ENCODE measurements around the gene CEP70. TPM values are rescaled to one million over a fixed set of nuclear protein-coding genes. Genes with fewer than 3 reads are reported as not detected.
"Not testable (repeated sequence)": the region's sequence is repeated elsewhere in the genome, so short reads cannot be mapped to it uniquely, and the experiment has no call there.

CEP70 gene
- total RNA-seq: 40.7 TPM

- H3K9me3 ChIP-seq (ENCODE audit: low read depth, low read length): no peaks in the 10 kb centered on the region
- H3K4me1 ChIP-seq (ENCODE audit: insufficient read depth, low read length): peaks cover 10% of the 10 kb centered on the region
- H3K27me3 ChIP-seq (ENCODE audit: insufficient read depth, low read length): no peaks in the 10 kb centered on the region
- peak within 1 kb of the TSS; percentile 66 for H3K4me3 ChIP-seq (ENCODE audit: low read length)
Measured at GRCh38 chr3:138594150-138594934, at the start of gene CEP70. CEP70 (minus strand) TSS chr3:138594260; CDS start chr3:138572927, 21,333 bp downstream.

GRCh38 chr3:138642927-138643253, 48.8 kb upstream of the CEP70 start:
- no peaks in the 10 kb centered on the region for H3K4me1 ChIP-seq (ENCODE audit: insufficient read depth, low read length)
- H3K27me3 ChIP-seq (ENCODE audit: insufficient read depth, low read length): no peaks in the 10 kb centered on the region
- H3K4me3 ChIP-seq (ENCODE audit: low read length): no peak overlapping the region
- H3K9me3 ChIP-seq (ENCODE audit: low read depth, low read length): peaks cover 35% of the 10 kb centered on the region

- no peak overlapping the region for H3K4me3 ChIP-seq (ENCODE audit: low read length)
- H3K27me3 ChIP-seq (ENCODE audit: insufficient read depth, low read length): no peaks in the 10 kb centered on the region
- peaks cover 35% of the 10 kb centered on the region for H3K9me3 ChIP-seq (ENCODE audit: low read depth, low read length)
- H3K4me1 ChIP-seq (ENCODE audit: insufficient read depth, low read length): no peaks in the 10 kb centered on the region
Measured at GRCh38 chr3:138642226-138642926, 48.3 kb upstream of the CEP70 start.

DNA sequence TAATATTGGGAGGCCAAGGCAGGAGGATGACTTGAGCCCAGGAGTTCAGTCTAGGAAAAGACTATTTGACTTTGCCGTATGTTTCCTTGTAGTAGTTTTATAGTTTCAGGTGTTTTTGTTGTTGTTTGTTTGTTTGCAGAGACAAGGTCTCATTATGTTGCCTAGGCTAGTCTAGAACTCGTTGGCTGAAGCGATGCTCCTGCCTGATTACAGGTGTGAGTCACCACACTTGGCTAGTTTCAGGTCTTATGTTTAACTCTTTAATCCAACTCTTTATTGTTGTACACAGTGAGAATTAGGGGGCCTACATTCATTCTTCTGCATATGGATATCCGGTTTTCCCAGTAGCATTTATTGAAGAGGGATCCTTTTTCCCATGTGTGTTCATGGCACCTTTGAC, 46.5 kb upstream of the CEP70 start:
- no peaks in the 10 kb centered on the region for H3K27me3 ChIP-seq (ENCODE audit: insufficient read depth, low read length)
- H3K4me3 ChIP-seq (ENCODE audit: low read length): no peak overlapping the region
- H3K9me3 ChIP-seq (ENCODE audit: low read depth, low read length): peaks cover 24% of the 10 kb centered on the region
- H3K4me1 ChIP-seq (ENCODE audit: insufficient read depth, low read length): no peaks in the 10 kb centered on the region

DNA sequence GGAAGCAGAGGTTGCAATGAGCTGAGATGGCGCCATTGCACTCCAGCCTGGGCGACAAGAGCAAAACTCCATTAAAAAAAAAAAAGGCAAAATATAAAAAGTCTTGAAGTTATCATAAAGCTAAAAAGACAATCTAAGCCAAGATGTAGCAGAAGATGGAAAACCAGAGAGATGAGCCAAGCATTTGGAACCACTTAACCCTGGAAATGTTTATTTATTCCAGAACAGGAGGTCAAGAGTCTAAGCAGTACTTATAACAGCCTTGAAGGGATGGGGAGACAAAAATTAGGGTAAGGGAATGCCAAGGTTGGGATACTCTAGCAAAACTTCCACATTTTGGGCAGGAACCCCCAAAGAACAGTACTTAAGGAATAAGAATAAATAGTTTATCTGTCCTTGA, 44.6 kb upstream of the CEP70 start:
- Histone ChIP-seq H3K27me3 (ENCODE audit: insufficient read depth, low read length) (no peaks in the 10 kb centered on the region), H3K4me1 (ENCODE audit: insufficient read depth, low read length) (no peaks in the 10 kb centered on the region), H3K4me3 (ENCODE audit: low read length) (no peak overlapping the region), H3K9me3 (ENCODE audit: low read depth, low read length) (peaks cover 10% of the 10 kb centered on the region)

GRCh38 chr3:138629526-138629925, 35.5 kb upstream of the CEP70 start:
- no peak overlapping the region for H3K4me3 ChIP-seq (ENCODE audit: low read length)
- no peaks in the 10 kb centered on the region for H3K4me1 ChIP-seq (ENCODE audit: insufficient read depth, low read length)
- no peaks in the 10 kb centered on the region for H3K9me3 ChIP-seq (ENCODE audit: low read depth, low read length)
- no peaks in the 10 kb centered on the region for H3K27me3 ChIP-seq (ENCODE audit: insufficient read depth, low read length)

GRCh38 chr3:138625707-138626365, 31.8 kb upstream of the CEP70 start:
- Histone ChIP-seq H3K4me3 (ENCODE audit: low read length) (no peak overlapping the region), H3K9me3 (ENCODE audit: low read depth, low read length) (no peaks in the 10 kb centered on the region), H3K4me1 (ENCODE audit: insufficient read depth, low read length) (no peaks in the 10 kb centered on the region), H3K27me3 (ENCODE audit: insufficient read depth, low read length) (no peaks in the 10 kb centered on the region)

DNA sequence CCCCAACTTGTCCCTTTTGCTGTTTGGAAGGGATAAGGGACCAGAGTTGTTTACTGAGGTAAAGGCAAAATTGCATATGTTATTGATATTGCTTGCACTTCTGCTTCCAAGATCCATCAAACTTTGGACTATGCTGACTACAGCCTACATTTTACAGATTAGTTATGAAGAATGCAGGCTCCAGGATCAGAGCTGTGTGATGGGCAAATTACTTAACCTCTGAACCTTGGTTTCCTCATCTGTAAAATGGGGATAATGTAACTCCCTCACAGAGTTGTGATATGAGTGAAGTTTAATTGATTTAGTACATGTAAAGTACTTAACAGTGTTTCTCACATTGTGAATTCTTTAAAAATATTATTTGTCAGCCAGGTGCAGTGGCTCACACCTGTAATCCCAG, 30.5 kb upstream of the CEP70 start:
- Histone ChIP-seq H3K27me3 (ENCODE audit: insufficient read depth, low read length) (no peaks in the 10 kb centered on the region), H3K9me3 (ENCODE audit: low read depth, low read length) (no peaks in the 10 kb centered on the region), H3K4me1 (ENCODE audit: insufficient read depth, low read length) (no peaks in the 10 kb centered on the region), H3K4me3 (ENCODE audit: low read length) (no peak overlapping the region)

DNA sequence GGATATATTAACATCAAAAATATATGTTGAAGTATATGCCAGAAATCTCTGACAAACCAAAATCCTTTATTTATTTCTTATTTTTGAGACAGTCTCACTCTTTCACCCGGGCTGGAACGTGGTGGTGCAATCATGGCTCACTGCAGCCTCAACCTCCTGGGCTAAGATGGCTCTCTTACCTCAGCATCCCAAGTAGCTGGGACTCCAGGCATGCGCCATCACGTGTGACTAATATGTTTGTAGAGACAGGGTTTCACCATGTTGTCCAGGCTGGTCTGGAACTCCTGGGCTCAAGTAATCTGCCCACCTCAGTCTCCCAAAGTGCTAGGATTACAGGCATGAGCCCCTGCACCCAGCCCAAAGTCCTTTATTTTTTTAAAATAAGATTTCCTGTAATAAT, 26.4 kb upstream of the CEP70 start:
- Histone ChIP-seq H3K9me3 (ENCODE audit: low read depth, low read length) (no peaks in the 10 kb centered on the region), H3K27me3 (ENCODE audit: insufficient read depth, low read length) (no peaks in the 10 kb centered on the region), H3K4me1 (ENCODE audit: insufficient read depth, low read length) (no peaks in the 10 kb centered on the region), H3K4me3 (ENCODE audit: low read length) (no peak overlapping the region)

- Histone ChIP-seq H3K4me1 (ENCODE audit: insufficient read depth, low read length) (no peaks in the 10 kb centered on the region), H3K9me3 (ENCODE audit: low read depth, low read length) (no peaks in the 10 kb centered on the region), H3K4me3 (ENCODE audit: low read length) (no peak overlapping the region), H3K27me3 (ENCODE audit: insufficient read depth, low read length) (no peaks in the 10 kb centered on the region)
Measured at GRCh38 chr3:138615462-138615861, 21.4 kb upstream of the CEP70 start.

DNA sequence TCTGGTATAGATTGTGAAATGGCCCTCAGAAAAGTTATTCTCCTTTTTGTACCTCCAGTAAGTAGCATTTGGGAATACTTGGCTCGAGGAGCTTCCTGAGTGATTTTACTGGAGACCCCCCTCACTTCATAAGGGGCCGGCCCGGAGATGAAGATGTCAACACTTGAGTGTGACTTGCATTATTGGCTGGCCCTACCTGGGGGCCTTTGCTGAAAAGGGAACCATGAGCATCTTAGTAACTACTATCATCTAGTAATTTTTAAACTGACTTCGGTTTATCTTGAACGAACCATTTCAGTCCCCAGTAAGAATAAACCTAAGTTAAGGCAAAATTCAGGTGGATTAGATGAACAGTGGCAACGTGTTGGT, 15.8 kb upstream of the CEP70 start:
- peaks cover 14% of the 10 kb centered on the region for H3K4me1 ChIP-seq (ENCODE audit: insufficient read depth, low read length)
- H3K4me3 ChIP-seq (ENCODE audit: low read length): no peak overlapping the region
- H3K27me3 ChIP-seq (ENCODE audit: insufficient read depth, low read length): no peaks in the 10 kb centered on the region
- H3K9me3 ChIP-seq (ENCODE audit: low read depth, low read length): no peaks in the 10 kb centered on the region

- no peaks in the 10 kb centered on the region for H3K9me3 ChIP-seq (ENCODE audit: low read depth, low read length)
- peak within 1 kb of the TSS; percentile 52 for H3K4me3 ChIP-seq (ENCODE audit: low read length)
- H3K27me3 ChIP-seq (ENCODE audit: insufficient read depth, low read length): no peaks in the 10 kb centered on the region
- peaks cover 14% of the 10 kb centered on the region for H3K4me1 ChIP-seq (ENCODE audit: insufficient read depth, low read length)
Measured at GRCh38 chr3:138608322-138609135, 14.5 kb upstream of the CEP70 start, which contains the start of gene FAIM. FAIM (plus strand) TSS chr3:138608771; CDS start chr3:138619727, 10,956 bp downstream.

GRCh38 chr3:138604106-138604595, 10.1 kb upstream of the CEP70 start:
- not testable (repeated sequence) for H3K27me3 ChIP-seq (ENCODE audit: insufficient read depth, low read length); H3K4me1 ChIP-seq (ENCODE audit: insufficient read depth, low read length); H3K9me3 ChIP-seq (ENCODE audit: low read depth, low read length); H3K4me3 ChIP-seq (ENCODE audit: low read length)

DNA sequence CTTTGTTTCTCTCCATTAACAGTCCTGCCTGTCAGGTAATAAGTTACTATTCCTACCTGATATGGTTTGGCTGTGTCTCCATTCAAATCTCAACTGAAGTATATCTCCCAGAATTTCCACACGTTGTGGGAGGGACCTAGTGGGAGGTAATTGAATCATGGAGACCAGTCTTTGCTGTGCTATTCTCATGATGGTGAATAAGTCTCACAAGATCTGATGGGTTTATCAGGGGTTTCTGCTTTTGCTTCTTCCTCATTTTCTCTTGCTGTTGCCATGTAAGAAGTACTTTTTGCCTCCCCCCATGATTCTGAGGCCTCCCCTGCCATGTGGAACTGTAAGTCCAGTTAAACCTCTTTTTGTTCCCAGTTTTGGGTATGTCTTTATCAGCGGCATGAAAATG, 7.6 kb upstream of the CEP70 start:
- not testable (repeated sequence) for H3K27me3 ChIP-seq (ENCODE audit: insufficient read depth, low read length); H3K9me3 ChIP-seq (ENCODE audit: low read depth, low read length); H3K4me3 ChIP-seq (ENCODE audit: low read length); H3K4me1 ChIP-seq (ENCODE audit: insufficient read depth, low read length)
